ENCODE measurements around the gene MOSPD3.

DNA sequence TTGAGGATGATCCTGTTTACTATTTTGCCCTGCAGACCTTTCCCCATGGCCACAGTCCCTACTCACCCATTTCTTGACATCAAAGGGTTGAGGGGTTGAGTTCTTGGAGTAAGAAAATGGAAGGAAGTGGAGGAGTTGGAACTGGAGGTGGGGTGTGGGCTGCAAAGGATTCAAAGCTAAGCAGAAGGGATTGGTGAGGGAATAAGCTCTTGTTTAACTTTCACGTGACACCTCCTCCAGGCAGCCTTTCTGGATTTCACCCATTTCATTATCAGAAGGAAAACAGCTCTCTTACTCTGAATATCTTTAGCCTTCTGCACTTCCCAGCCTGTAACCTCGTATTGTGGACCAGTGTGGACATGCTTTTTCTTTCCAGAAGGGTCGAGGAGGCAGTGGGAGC, 13.7 kb downstream of the MOSPD3 start:
- TF ChIP-seq, protein P1, sequence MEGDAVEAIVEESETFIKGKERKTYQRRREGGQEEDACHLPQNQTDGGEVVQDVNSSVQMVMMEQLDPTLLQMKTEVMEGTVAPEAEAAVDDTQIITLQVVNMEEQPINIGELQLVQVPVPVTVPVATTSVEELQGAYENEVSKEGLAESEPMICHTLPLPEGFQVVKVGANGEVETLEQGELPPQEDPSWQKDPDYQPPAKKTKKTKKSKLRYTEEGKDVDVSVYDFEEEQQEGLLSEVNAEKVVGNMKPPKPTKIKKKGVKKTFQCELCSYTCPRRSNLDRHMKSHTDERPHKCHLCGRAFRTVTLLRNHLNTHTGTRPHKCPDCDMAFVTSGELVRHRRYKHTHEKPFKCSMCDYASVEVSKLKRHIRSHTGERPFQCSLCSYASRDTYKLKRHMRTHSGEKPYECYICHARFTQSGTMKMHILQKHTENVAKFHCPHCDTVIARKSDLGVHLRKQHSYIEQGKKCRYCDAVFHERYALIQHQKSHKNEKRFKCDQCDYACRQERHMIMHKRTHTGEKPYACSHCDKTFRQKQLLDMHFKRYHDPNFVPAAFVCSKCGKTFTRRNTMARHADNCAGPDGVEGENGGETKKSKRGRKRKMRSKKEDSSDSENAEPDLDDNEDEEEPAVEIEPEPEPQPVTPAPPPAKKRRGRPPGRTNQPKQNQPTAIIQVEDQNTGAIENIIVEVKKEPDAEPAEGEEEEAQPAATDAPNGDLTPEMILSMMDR (IDR thresholded peaks at IDR 0.05 in 2 of 3, conservative IDR thresholded peaks at IDR 0.05 in 1 of 3; ENCODE audit: control insufficient read depth in 2 of 3, extremely low read depth in 1 of 3, insufficient read depth in 1 of 3, low read depth in 3 of 3, low read length in 3 of 3), result no peak
- TF ChIP-seq STAT3 (IDR thresholded peaks at IDR 0.05; ENCODE audit: low read depth, low read length), result no peak
- TF ChIP-seq, protein P2, sequence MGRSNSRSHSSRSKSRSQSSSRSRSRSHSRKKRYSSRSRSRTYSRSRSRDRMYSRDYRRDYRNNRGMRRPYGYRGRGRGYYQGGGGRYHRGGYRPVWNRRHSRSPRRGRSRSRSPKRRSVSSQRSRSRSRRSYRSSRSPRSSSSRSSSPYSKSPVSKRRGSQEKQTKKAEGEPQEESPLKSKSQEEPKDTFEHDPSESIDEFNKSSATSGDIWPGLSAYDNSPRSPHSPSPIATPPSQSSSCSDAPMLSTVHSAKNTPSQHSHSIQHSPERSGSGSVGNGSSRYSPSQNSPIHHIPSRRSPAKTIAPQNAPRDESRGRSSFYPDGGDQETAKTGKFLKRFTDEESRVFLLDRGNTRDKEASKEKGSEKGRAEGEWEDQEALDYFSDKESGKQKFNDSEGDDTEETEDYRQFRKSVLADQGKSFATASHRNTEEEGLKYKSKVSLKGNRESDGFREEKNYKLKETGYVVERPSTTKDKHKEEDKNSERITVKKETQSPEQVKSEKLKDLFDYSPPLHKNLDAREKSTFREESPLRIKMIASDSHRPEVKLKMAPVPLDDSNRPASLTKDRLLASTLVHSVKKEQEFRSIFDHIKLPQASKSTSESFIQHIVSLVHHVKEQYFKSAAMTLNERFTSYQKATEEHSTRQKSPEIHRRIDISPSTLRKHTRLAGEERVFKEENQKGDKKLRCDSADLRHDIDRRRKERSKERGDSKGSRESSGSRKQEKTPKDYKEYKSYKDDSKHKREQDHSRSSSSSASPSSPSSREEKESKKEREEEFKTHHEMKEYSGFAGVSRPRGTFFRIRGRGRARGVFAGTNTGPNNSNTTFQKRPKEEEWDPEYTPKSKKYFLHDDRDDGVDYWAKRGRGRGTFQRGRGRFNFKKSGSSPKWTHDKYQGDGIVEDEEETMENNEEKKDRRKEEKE (IDR thresholded peaks at IDR 0.05), result no peak
- no peak for TF ChIP-seq RFX5 (IDR thresholded peaks at IDR 0.05; ENCODE audit: low read depth, low read length)
- TF ChIP-seq, protein P3, sequence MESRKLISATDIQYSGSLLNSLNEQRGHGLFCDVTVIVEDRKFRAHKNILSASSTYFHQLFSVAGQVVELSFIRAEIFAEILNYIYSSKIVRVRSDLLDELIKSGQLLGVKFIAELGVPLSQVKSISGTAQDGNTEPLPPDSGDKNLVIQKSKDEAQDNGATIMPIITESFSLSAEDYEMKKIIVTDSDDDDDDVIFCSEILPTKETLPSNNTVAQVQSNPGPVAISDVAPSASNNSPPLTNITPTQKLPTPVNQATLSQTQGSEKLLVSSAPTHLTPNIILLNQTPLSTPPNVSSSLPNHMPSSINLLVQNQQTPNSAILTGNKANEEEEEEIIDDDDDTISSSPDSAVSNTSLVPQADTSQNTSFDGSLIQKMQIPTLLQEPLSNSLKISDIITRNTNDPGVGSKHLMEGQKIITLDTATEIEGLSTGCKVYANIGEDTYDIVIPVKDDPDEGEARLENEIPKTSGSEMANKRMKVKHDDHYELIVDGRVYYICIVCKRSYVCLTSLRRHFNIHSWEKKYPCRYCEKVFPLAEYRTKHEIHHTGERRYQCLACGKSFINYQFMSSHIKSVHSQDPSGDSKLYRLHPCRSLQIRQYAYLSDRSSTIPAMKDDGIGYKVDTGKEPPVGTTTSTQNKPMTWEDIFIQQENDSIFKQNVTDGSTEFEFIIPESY (IDR thresholded peaks at IDR 0.05), result no peak
- TF ChIP-seq RELA (IDR thresholded peaks at IDR 0.05; ENCODE audit: borderline replicate concordance, partially characterized antibody), result no peak
